ES-I3 (cell line): Measurements from ENCODE around the gene SF3B3.

Experiments used
- H3K36me3 ChIP-seq: 2 replicates; pipeline ENCODE4 v1.6.1; 2013; ENCODE audit warnings: mild to moderate bottlenecking, low read length, control low read depth, moderate library complexity; ENCODE audit not compliant: insufficient read depth
- H3K4me1 ChIP-seq: 2 replicates; pipeline ENCODE4 v1.6.1; 2013; ENCODE audit warnings: mild to moderate bottlenecking, control low read depth, low read length; ENCODE audit not compliant: insufficient read depth
- H3K9ac ChIP-seq: 2 replicates; pipeline ENCODE4 v1.6.1; 2013; ENCODE audit warnings: low read depth, mild to moderate bottlenecking, low read length, moderate library complexity
- H3K9me3 ChIP-seq: 2 replicates; pipeline ENCODE4 v1.6.1; 2013; ENCODE audit warnings: mild to moderate bottlenecking, low read length, moderate library complexity; ENCODE audit not compliant: control insufficient read depth, insufficient read depth

The SF3B3 gene

GRCh38 chr16:70598937-70599503 is 75.4 kb downstream of the SF3B3 start:
- no peaks in the 10 kb centered on the region for H3K36me3 ChIP-seq
- H3K4me1 ChIP-seq, result no peaks in the 10 kb centered on the region
- no peak overlapping the region for H3K9ac ChIP-seq
- H3K9me3 ChIP-seq, result no peaks in the 10 kb centered on the region

GRCh38 chr16:70600730-70601129 is 77.1 kb downstream of the SF3B3 start:
- no peaks in the 10 kb centered on the region for H3K4me1 ChIP-seq
- H3K9ac ChIP-seq, result no peak overlapping the region
- no peaks in the 10 kb centered on the region for H3K36me3 ChIP-seq
- no peaks in the 10 kb centered on the region for H3K9me3 ChIP-seq

- no peak overlapping the region for H3K9ac ChIP-seq
- H3K36me3 ChIP-seq, result no peaks in the 10 kb centered on the region
- H3K4me1 ChIP-seq, result no peaks in the 10 kb centered on the region
- H3K9me3 ChIP-seq, result no peaks in the 10 kb centered on the region
These were observed 78.3 kb downstream of the SF3B3 start for GRCh38 chr16:70601576-70602575.

GRCh38 chr16:70602831-70603230 is 79.2 kb downstream of the SF3B3 start:
- Histone ChIP-seq H3K9ac (no peak overlapping the region), H3K4me1 (no peaks in the 10 kb centered on the region), H3K9me3 (no peaks in the 10 kb centered on the region), H3K36me3 (no peaks in the 10 kb centered on the region)

- H3K9me3 ChIP-seq, result no peaks in the 10 kb centered on the region
- peaks cover 5% of the 10 kb centered on the region; the same call in 1 of the 2 replicates for H3K4me1 ChIP-seq
- no peaks in the 10 kb centered on the region for H3K36me3 ChIP-seq
- H3K9ac ChIP-seq, result no peak overlapping the region
These were observed 81.0 kb downstream of the SF3B3 start for GRCh38 chr16:70604407-70605282.

GRCh38 chr16:70605283-70605657 is 81.7 kb downstream of the SF3B3 start:
- Histone ChIP-seq H3K4me1 (peaks cover 5% of the 10 kb centered on the region; the same call in 1 of the 2 replicates), H3K36me3 (no peaks in the 10 kb centered on the region), H3K9ac (no peak overlapping the region), H3K9me3 (no peaks in the 10 kb centered on the region)

GRCh38 chr16:70608521-70608920 is 84.9 kb downstream of the SF3B3 start:
- Histone ChIP-seq H3K9me3 (no peaks in the 10 kb centered on the region), H3K36me3 (peaks cover 6% of the 10 kb centered on the region), H3K4me1 (peaks cover 5% of the 10 kb centered on the region; the same call in 1 of the 2 replicates), H3K9ac (no peak overlapping the region)

- Histone ChIP-seq H3K36me3 (peaks cover 10% of the 10 kb centered on the region), H3K9ac (no peak overlapping the region), H3K4me1 (peaks cover 5% of the 10 kb centered on the region; the same call in 1 of the 2 replicates), H3K9me3 (no peaks in the 10 kb centered on the region)
These were observed 86.9 kb downstream of the SF3B3 start for GRCh38 chr16:70610273-70611223.

- peaks cover 15% of the 10 kb centered on the region for H3K36me3 ChIP-seq
- H3K4me1 ChIP-seq, result peaks cover 5% of the 10 kb centered on the region; the same call in 1 of the 2 replicates
- H3K9me3 ChIP-seq, result no peaks in the 10 kb centered on the region
- H3K9ac ChIP-seq, result no peak overlapping the region
These were observed 87.6 kb downstream of the SF3B3 start for GRCh38 chr16:70611224-70611598.

- Histone ChIP-seq H3K4me1 (peaks cover 5% of the 10 kb centered on the region; the same call in 1 of the 2 replicates), H3K9ac (no peak overlapping the region), H3K9me3 (no peaks in the 10 kb centered on the region), H3K36me3 (peaks cover 16% of the 10 kb centered on the region)
These were observed 88.2 kb downstream of the SF3B3 start for GRCh38 chr16:70611785-70612303.

- Histone ChIP-seq H3K9ac (no peak overlapping the region), H3K4me1 (peaks cover 5% of the 10 kb centered on the region; the same call in 1 of the 2 replicates), H3K36me3 (peaks cover 16% of the 10 kb centered on the region), H3K9me3 (no peaks in the 10 kb centered on the region)
These were observed 89.3 kb downstream of the SF3B3 start for GRCh38 chr16:70612931-70613330.

GRCh38 chr16:70614208-70614951 is 90.8 kb downstream of the SF3B3 start:
- Histone ChIP-seq H3K9ac (no peak overlapping the region), H3K9me3 (no peaks in the 10 kb centered on the region), H3K36me3 (peaks cover 19% of the 10 kb centered on the region), H3K4me1 (no peaks in the 10 kb centered on the region)

GRCh38 chr16:70615945-70616344 is 92.3 kb downstream of the SF3B3 start:
- H3K9me3 ChIP-seq, result no peaks in the 10 kb centered on the region
- no peak overlapping the region for H3K9ac ChIP-seq
- H3K4me1 ChIP-seq, result no peaks in the 10 kb centered on the region
- H3K36me3 ChIP-seq, result peaks cover 19% of the 10 kb centered on the region
